HG03103 (cell line): Measurements from ENCODE around the gene ERGIC3.

Experiments used
- ATAC-seq: cut with Tn5 transposase; IDR thresholded peaks from one replicate; pipeline ENCODE4 v1.9.1; 2021; ENCODE audit warnings: low read depth; ENCODE audit not compliant: unreplicated experiment

Gene ERGIC3

DNA sequence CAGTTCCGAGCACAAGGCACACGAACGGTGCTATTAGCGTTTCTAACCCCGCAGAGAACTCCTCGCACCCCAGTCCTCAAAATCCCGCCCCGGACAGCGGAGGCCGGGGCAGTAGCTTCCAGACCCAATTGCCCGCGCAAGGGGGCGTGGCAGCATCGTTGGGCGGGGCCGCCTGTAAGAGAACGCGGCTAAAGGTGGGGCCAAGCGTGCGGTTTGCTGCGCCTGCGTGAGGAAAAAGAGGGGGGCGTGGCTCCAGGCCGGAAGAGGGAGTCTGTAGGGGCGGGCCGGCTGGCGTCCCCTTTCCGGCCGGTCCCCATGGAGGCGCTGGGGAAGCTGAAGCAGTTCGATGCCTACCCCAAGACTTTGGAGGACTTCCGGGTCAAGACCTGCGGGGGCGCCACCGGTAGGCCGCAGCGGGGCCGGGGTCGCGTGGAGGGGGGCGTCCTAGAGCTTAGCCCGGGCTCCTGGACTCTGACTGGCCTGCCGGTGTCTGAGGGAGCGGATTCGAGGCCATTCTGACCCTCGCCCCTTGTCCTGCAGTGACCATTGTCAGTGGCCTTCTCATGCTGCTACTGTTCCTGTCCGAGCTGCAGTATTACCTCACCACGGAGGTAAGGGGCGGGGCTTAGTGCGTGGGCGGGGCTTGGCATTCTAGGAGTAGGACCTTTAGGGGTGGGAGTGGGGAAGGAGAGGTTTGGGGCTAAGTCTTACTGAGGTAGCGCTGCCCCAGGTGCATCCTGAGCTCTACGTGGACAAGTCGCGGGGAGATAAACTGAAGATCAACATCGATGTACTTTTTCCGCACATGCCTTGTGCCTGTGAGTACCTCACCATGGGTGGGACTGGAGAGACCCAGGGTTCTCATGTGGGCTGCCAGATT, at the start of gene ERGIC3:
Gene ERGIC3 (plus strand): TSS at position 296 of the 880 bp plus-strand sequence. CDS start 20 bp downstream, at position 316.
- ATAC-seq: peak; percentile 67

- ATAC-seq: no peak
Observed at GRCh38 chr20:35492352-35492751, 49.5 kb upstream of the ERGIC3 start.

DNA sequence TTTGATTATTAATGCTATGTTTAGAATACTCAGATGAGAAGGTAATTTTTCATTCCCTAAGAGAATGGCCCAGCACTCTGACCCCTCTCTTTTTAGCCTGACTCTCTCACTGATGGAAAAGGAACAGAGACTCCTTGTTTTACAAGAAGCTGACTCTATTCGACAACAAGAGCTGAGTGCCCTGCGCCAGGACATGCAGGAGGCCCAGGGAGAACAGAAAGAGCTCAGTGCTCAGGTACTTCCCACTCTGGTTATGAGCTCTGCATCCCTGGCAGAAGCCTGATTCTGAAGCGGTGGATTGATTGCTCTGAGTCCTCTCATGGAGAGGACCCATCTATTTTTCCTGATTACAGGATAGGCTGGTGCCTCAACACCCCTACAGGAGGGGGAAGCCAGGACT, 45.4 kb upstream of the ERGIC3 start:
- ATAC-seq: no peak

DNA sequence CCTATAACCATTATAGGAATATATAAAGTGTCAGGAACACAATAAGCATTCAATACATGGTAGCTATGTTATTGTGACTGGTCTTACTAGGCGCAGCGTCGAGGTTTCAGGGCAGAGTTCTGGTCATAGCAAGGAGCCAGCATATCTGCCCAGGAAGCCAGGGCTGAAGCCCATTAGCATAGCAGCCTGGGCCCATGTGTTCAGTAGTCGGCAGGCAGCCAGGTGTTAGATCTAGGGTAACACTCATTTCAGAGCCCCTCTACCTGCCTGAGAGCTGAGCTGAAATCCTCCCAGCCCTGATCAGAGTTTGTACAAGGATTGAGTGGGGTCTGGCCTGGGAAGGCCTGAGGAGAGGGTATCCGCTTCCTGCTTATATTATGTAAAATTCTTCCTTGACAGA, 44.6 kb upstream of the ERGIC3 start:
- ATAC-seq: no peak

DNA sequence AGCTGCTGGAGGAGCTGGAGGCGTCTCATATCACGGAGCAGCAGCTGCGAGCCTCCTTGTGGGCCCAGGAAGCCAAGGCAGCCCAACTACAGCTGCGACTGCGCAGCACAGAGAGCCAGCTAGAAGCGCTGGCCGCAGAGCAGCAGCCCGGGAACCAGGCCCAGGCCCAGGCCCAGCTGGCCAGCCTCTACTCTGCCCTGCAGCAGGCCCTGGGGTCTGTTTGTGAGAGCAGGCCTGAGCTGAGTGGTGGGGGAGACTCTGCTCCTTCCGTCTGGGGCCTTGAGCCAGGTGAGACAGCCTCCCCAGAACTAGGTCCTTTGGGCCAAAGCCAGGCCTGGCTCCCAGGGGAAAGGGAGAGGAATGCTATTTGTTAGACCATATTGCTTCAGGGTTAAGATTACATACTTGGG, 44.1 kb upstream of the ERGIC3 start:
- no peak for ATAC-seq

DNA sequence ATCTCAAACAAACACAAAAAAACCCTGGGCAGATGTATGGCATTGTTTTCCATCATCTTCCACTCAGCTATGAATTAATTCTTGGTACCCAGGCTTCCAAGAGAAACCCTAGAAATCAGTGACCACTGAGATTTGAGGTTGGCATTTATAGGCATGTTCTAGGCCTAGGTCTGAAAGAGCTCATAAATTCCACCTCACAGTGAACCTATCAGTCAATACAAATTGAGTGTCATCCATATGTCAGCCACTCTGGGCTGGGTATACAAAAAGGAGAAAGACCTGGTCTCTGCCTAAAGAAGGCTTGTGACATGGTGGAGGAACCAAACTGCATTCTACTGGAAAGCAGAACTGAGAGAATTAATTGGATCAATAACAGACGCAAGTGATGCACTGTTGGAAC, 42.6 kb upstream of the ERGIC3 start:
- no peak for ATAC-seq

DNA sequence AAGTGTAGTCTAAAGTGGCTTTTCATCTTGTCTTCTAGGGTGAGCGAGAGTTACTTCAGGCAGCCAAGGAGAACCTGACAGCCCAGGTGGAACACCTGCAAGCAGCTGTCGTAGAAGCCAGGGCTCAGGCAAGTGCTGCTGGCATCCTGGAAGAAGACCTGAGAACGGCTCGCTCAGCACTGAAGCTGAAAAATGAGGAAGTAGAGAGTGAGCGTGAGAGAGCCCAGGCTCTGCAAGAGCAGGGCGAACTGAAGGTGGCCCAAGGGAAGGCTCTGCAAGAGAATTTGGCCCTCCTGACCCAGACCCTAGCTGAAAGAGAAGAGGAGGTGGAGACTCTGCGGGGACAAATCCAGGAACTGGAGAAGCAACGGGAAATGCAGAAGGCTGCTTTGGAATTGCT, 39.5 kb upstream of the ERGIC3 start:
- ATAC-seq: no peak

DNA sequence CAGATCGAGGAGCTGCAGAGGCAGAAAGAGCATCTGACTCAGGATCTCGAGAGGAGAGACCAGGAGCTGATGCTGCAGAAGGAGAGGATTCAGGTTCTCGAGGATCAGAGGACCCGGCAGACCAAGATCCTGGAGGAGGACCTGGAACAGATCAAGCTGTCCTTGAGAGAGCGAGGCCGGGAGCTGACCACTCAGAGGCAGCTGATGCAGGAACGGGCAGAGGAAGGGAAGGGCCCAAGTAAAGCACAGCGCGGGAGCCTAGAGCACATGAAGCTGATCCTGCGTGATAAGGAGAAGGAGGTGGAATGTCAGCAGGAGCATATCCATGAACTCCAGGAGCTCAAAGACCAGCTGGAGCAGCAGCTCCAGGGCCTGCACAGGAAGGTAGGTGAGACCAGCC, 38.6 kb upstream of the ERGIC3 start:
- no peak for ATAC-seq

GRCh38 chr20:35503841-35504561, 37.9 kb upstream of the ERGIC3 start:
- no peak for ATAC-seq

DNA sequence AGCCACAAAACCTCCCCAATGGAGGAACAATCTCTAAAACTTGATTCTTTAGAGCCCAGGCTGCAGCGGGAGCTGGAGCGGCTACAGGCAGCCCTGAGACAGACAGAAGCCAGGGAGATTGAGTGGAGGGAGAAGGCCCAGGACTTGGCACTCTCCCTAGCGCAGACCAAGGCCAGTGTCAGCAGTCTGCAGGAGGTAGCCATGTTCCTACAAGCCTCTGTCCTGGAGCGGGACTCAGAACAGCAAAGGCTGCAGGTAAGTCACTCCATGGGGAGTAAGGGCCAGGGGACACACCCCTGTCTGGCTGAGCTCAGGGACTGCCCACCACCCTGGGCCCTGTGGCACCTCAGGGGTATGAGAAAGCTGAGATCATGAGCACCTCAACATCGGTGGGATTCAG, 37.1 kb upstream of the ERGIC3 start:
- ATAC-seq: no peak

- ATAC-seq: no peak
Observed at GRCh38 chr20:35506179-35506578, 35.7 kb upstream of the ERGIC3 start.

GRCh38 chr20:35506872-35507638, 34.8 kb upstream of the ERGIC3 start:
- no peak for ATAC-seq

DNA sequence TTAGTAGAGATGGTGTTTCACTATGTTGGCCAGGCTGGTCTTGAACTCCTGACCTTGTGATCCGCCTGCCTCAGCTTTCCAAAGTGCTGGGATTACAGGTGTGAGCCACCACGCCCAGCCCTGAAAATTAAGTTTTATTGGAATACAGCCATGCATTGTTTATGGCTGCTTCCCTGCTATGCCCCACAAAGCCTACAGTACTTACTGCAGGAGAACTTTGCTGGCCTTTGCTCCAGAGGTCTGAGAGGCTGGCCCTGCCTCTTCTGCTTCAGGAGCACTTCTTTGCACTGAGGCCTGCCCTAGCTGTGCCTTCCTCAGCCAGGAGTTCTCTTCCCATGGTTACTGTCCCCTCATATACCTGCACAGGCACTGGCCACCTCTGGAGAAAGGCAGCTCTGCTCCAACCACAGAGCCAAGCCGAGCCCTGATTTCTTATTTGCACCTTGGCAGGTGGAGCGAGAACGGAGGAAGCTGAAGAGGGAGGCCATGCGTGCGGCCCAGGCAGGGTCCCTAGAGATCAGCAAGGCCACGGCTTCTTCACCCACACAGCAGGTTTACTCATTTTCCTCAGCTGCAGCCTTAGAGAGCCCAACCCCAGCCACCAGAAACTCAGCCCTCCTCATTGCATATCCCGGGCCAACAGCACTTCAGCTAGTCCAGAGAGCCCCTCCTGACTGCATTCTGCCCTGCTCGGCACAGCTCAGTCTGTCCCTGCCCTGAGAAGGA, 33.2 kb upstream of the ERGIC3 start:
- no peak for ATAC-seq

DNA sequence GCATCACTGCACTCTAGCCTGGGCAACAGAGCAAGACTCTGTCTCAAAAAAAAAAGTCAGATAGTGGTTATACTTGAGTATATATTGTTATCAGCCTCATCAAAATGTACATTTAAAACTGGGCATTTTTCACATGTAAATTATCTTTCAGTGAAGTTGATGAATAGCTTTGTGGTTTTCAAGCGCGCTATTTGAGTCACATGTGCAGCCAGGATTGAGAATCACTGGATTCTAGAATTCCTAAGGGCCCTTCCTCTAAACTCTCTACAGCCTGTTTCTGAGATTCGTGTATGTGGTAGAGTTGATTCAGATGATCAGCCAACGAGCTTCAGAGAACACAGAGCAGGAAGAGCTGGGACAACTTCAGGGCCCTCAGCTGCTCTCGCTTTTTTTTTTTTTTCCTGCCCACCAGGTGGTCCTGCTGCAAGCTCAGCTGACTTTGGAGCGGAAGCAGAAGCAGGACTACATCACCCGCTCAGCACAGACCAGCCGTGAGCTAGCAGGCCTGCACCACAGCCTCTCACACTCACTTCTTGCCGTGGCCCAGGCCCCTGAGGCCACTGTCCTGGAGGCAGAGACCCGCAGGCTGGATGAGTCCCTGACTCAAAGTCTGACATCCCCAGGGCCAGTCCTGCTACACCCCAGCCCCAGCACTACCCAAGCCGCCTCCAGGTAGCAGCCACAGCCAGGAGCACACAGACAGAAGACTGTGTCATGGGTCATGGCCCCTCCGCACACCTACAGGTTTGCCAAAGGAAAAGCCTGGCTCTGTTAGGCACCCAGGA, 30.7 kb upstream of the ERGIC3 start:
- ATAC-seq: no peak

- no peak for ATAC-seq
Observed at GRCh38 chr20:35511814-35512420, 30.0 kb upstream of the ERGIC3 start.

- no peak for ATAC-seq
Observed at GRCh38 chr20:35514371-35514932, 27.4 kb upstream of the ERGIC3 start.

DNA sequence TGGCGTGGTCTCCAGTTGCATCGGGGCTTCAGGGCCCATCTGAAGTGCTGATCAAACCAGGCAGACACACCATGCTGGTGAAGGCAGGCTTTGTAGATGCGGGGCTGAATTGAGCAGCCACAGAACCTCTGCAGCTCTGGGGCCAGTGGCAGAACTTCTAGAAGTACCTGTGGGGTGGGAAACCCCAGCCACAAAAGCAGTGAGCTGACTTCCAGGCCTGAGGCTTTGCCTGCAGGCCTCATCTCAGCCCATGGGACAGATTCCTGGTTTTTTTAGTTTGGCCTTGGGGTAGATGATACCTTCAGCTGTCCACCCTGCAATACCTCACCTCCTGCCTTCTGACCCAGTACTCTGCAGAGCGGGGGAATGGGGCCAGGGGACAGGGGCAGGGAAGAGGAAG, 26.5 kb upstream of the ERGIC3 start:
- no peak for ATAC-seq

DNA sequence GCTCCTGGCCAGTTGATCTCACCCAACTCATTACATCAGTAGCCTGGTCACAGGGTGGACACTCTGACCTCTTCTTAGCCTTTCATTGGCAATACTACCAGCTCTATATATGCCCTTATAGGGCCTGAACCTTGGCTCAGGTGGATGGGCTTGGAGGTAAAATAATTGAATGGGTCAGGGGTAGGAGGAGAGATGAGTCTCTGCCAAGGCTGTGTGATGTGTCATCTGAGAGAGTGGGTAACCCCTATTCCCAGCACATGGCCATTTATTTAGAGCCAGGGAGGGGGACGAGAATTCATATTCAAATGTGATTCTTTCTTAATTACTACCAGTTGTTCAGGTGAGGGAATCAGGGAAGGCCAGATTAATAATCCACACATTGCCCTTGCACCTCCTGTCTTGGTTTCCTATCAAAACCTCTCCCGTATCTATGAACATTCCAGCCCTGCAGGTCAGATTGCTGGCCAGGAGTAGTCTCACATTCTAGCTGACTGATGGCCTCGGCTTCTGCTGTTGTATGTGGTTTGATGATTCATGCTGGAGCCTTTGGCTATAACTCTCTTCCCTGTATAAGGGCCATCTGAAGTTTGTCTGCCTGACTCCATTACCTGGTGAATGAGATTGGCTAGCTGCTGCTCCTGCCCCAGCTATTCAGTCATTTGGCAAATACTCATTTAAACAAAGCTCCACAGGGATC, 25.8 kb upstream of the ERGIC3 start:
- no peak for ATAC-seq
